ENCODE data around the gene KRT15. TPM values are rescaled to one million over a fixed set of nuclear protein-coding genes. Genes with fewer than 3 reads are reported as not detected.

KRT15 gene
- total RNA-seq, 1 donor from 2014 or later: 24.3 TPM

- intact Hi-C loops (cut with DNase I): no loop called here
- no peak for ATAC-seq
- no peak for TF ChIP-seq CTCF (IDR thresholded peaks at IDR 0.05)
- H3K36me3 ChIP-seq: no peaks in the 10 kb centered on the region
- no peak for DNase-seq
- peaks cover 20% of the 10 kb centered on the region for H3K27me3 ChIP-seq
- H3K4me3 ChIP-seq: no peak overlapping the region
- H3K4me1 ChIP-seq: peaks cover 3% of the 10 kb centered on the region
- no peaks in the 10 kb centered on the region for H3K9me3 ChIP-seq
- H3K27ac ChIP-seq: no peak overlapping the region
These were observed 4.5 kb upstream of the KRT15 start for GRCh38 chr17:41523225-41523593.

GRCh38 chr17:41522301-41523224 lies 3.9 kb upstream of the KRT15 start:
- no peaks in the 10 kb centered on the region for H3K9me3 ChIP-seq
- H3K4me1 ChIP-seq: no peaks in the 10 kb centered on the region
- H3K36me3 ChIP-seq: no peaks in the 10 kb centered on the region
- H3K4me3 ChIP-seq: no peak overlapping the region
- intact Hi-C loops (cut with DNase I): no loop called here
- TF ChIP-seq CTCF (IDR thresholded peaks at IDR 0.05): no peak
- H3K27me3 ChIP-seq: peaks cover 14% of the 10 kb centered on the region
- peak overlapping the region; percentile 42 for H3K27ac ChIP-seq
- ATAC-seq (peak; percentile 3), DNase-seq (no peak)

- no peaks in the 10 kb centered on the region for H3K4me1 ChIP-seq
- intact Hi-C loops (cut with DNase I): no loop called here
- peak overlapping the region; percentile 51 for H3K27ac ChIP-seq
- H3K9me3 ChIP-seq: no peaks in the 10 kb centered on the region
- DNase-seq: peak; percentile 90
- no peaks in the 10 kb centered on the region for H3K36me3 ChIP-seq
- no peak overlapping the region for H3K4me3 ChIP-seq
- peaks cover 12% of the 10 kb centered on the region for H3K27me3 ChIP-seq
- peak; percentile 86 for ATAC-seq
- TF ChIP-seq CTCF (IDR thresholded peaks at IDR 0.05): no peak
These were observed 3.0 kb upstream of the KRT15 start for GRCh38 chr17:41521574-41522261.

- Histone ChIP-seq H3K4me3 (no peak overlapping the region), H3K9me3 (no peaks in the 10 kb centered on the region), H3K36me3 (no peaks in the 10 kb centered on the region), H3K27me3 (peaks cover 6% of the 10 kb centered on the region), H3K4me1 (no peaks in the 10 kb centered on the region), H3K27ac (peak overlapping the region; percentile 51)
- ATAC-seq: no peak
- intact Hi-C loops (cut with DNase I): no loop called here
- no peak for DNase-seq
- TF ChIP-seq CTCF (IDR thresholded peaks at IDR 0.05): no peak
These were observed 2.3 kb upstream of the KRT15 start for GRCh38 chr17:41520821-41521521.

GRCh38 chr17:41519501-41520224 lies 973 bp upstream of the KRT15 start:
- intact Hi-C loops (cut with DNase I): no loop called here
- DNase-seq: no peak
- no peak overlapping the region for H3K4me3 ChIP-seq

More at GRCh38 chr17:41519501-41520224, 973 bp upstream of the KRT15 start:
- ATAC-seq: peak; percentile 35
- Histone ChIP-seq H3K27me3 (peaks cover 6% of the 10 kb centered on the region), H3K27ac (no peak overlapping the region), H3K4me1 (no peaks in the 10 kb centered on the region), H3K36me3 (no peaks in the 10 kb centered on the region), H3K9me3 (no peaks in the 10 kb centered on the region)
- no peak for TF ChIP-seq CTCF (IDR thresholded peaks at IDR 0.05)
